Trophoblast cell (in vitro differentiated cells and primary cell): ENCODE results near the gene DDO.
"Not testable (repeated sequence)": the region's sequence is repeated elsewhere in the genome, so short reads cannot be mapped to it uniquely, and the experiment has no call there.

Experiments
- DNase-seq, 2 donors: peaks; one replicate each; pipeline ENCODE4 v3.0.0-alpha.2; 2016
- H2AFZ ChIP-seq: 2 replicates; pipeline ENCODE4 v1.6.1; 2013; ENCODE audit warnings: low read length, moderate library complexity, mild to moderate bottlenecking; ENCODE audit not compliant: insufficient read depth, poor library complexity
- H2AK5ac ChIP-seq: 2 replicates; pipeline ENCODE4 v1.6.1; 2013; ENCODE audit warnings: mild to moderate bottlenecking, low read length
- H2BK120ac ChIP-seq: 2 replicates; pipeline ENCODE4 v1.6.1; 2013; ENCODE audit warnings: low read length, mild to moderate bottlenecking, moderate library complexity; ENCODE audit not compliant: insufficient read depth, poor library complexity
- H2BK12ac ChIP-seq: 2 replicates; pipeline ENCODE4 v1.6.1; 2013; ENCODE audit warnings: mild to moderate bottlenecking, low read length, moderate library complexity
- H2BK5ac ChIP-seq: 2 replicates; pipeline ENCODE4 v1.6.1; 2013; ENCODE audit warnings: low read length, low read depth, moderate library complexity, mild to moderate bottlenecking; ENCODE audit not compliant: poor library complexity
- H3K14ac ChIP-seq: 2 replicates; pipeline ENCODE4 v1.6.1; 2013; ENCODE audit warnings: mild to moderate bottlenecking, low read length
- H3K18ac ChIP-seq: 2 replicates; pipeline ENCODE4 v1.6.1; 2013; ENCODE audit warnings: mild to moderate bottlenecking, low read length
- H3K23ac ChIP-seq: 2 replicates; pipeline ENCODE4 v1.6.1; 2013; ENCODE audit warnings: low read length
- H3K27ac ChIP-seq: 2 replicates; pipeline ENCODE4 v1.5.1; 2013; ENCODE audit warnings: low read depth, mild to moderate bottlenecking, inconsistent platforms, low read length, moderate library complexity
- H3K27me3 ChIP-seq: 2 replicates; pipeline ENCODE4 v1.6.1; 2013; ENCODE audit warnings: inconsistent platforms, mild to moderate bottlenecking, low read length, moderate library complexity; ENCODE audit not compliant: insufficient read depth
- H3K36me3 ChIP-seq, 2 experiments: 1 replicate in 1 of 2; 2 replicates in 1 of 2; pipeline ENCODE4 v1.6.1; 2013; ENCODE audit warnings: low read length in 2 of 2, mild to moderate bottlenecking in 2 of 2, moderate library complexity in 1 of 2; ENCODE audit not compliant: insufficient read depth in 2 of 2, control insufficient read depth in 1 of 2
- H3K4ac ChIP-seq: 2 replicates; pipeline ENCODE4 v1.6.1; 2013; ENCODE audit warnings: low read depth, mild to moderate bottlenecking, low read length, moderate library complexity
- H3K4me1 ChIP-seq, 2 experiments: 1 replicate in 1 of 2; 2 replicates in 1 of 2; pipeline ENCODE4 v1.6.1; 2013; ENCODE audit warnings: low read length in 2 of 2, mild to moderate bottlenecking in 2 of 2, moderate library complexity in 1 of 2; ENCODE audit not compliant: insufficient read depth in 2 of 2, control insufficient read depth in 1 of 2
- H3K4me2 ChIP-seq: 2 replicates; pipeline ENCODE4 v1.6.1; 2013; ENCODE audit warnings: inconsistent platforms, mild to moderate bottlenecking, low read length, moderate library complexity
- H3K4me3 ChIP-seq: 2 replicates; pipeline ENCODE4 v1.5.1; 2013; ENCODE audit warnings: mild to moderate bottlenecking, low read depth, low read length, inconsistent platforms
- H3K79me1 ChIP-seq: one replicate; pipeline ENCODE4 v1.6.1; 2013; ENCODE audit warnings: low read length
- H3K79me2 ChIP-seq: 2 replicates; pipeline ENCODE4 v1.6.1; 2013; ENCODE audit warnings: low read length, mild to moderate bottlenecking; ENCODE audit not compliant: control insufficient read depth, insufficient read depth, poor library complexity
- H3K9ac ChIP-seq: 2 replicates; pipeline ENCODE4 v1.6.1; 2013; ENCODE audit warnings: mild to moderate bottlenecking, low read length
- H3K9me3 ChIP-seq: 2 replicates; pipeline ENCODE4 v1.6.1; 2013; ENCODE audit warnings: low read depth, mild to moderate bottlenecking, control low read depth, inconsistent platforms, low read length; ENCODE audit not compliant: insufficient read depth
- H4K12ac ChIP-seq: 2 replicates; pipeline ENCODE4 v1.6.1; 2013; ENCODE audit warnings: low read depth, mild to moderate bottlenecking, low read length, moderate library complexity
- H4K8ac ChIP-seq: 2 replicates; pipeline ENCODE4 v1.6.1; 2013; ENCODE audit warnings: low read depth, mild to moderate bottlenecking, low read length, moderate library complexity
- H4K91ac ChIP-seq: one replicate; pipeline ENCODE4 v1.6.1; 2013; ENCODE audit warnings: low read depth, mild to moderate bottlenecking, low read length, moderate library complexity
- WGBS: extraction: QIAGEN DNeasy Blood & Tissue Kit; methylation state at CpG from one replicate; pipeline ENCODE4 v1.1.7; 2013; ENCODE audit warnings: missing lambda C conversion rate; ENCODE audit not compliant: insufficient read length, insufficient coverage; ENCODE audit errors: extremely low coverage; 5-methylcytosine and 5-hydroxymethylcytosine counted together

DDO gene

GRCh38 chr6:110350593-110350992, 64.8 kb downstream of the DDO start:
- H3K27me3 ChIP-seq, H3K23ac ChIP-seq, H2BK120ac ChIP-seq, H3K36me3 ChIP-seq, H3K4me3 ChIP-seq, H3K9me3 ChIP-seq, DNase-seq, H3K9ac ChIP-seq, H3K79me2 ChIP-seq, H2AK5ac ChIP-seq, H3K14ac ChIP-seq, H3K27ac ChIP-seq, H4K8ac ChIP-seq, H3K4me2 ChIP-seq, H2AFZ ChIP-seq, H2BK5ac ChIP-seq, H3K18ac ChIP-seq, H3K4ac ChIP-seq, H4K12ac ChIP-seq, H2BK12ac ChIP-seq: not testable (repeated sequence)
- WGBS = no CpG with 5 or more reads among the region's 7 CpGs
- Histone ChIP-seq H3K79me1 (peaks cover 20% of the 10 kb centered on the region), H3K4me1 (peaks cover 7 to 17% of the 10 kb centered on the region in 2 experiments), H4K91ac (peak overlapping the region; percentile 69)

GRCh38 chr6:110348961-110349690, 66.2 kb downstream of the DDO start:
- Histone ChIP-seq H3K27ac (no peak overlapping the region), H3K23ac (no peak overlapping the region), H2AK5ac (peak overlapping the region; percentile 34), H3K79me2 (no peaks in the 10 kb centered on the region), H4K8ac (peak overlapping the region; percentile 31), H3K9ac (no peak overlapping the region), H3K36me3 (no peaks in the 10 kb centered on the region), H3K4me3 (no peak overlapping the region), H3K27me3 (no peaks in the 10 kb centered on the region), H2BK120ac (peak overlapping the region; percentile 7), H2BK5ac (no peak overlapping the region), H3K4me2 (no peak overlapping the region), H3K9me3 (no peaks in the 10 kb centered on the region), H3K18ac (peak overlapping the region; percentile 82), H4K12ac (no peak overlapping the region), H3K4me1 (peaks cover 5 to 11% of the 10 kb centered on the region in 2 experiments), H3K4ac (no peak overlapping the region), H3K14ac (peak overlapping the region; percentile 66), H2AFZ (no peak overlapping the region), H2BK12ac (peak overlapping the region; percentile 42), H4K91ac (peak overlapping the region; percentile 41), H3K79me1 (peaks cover 14% of the 10 kb centered on the region)
- WGBS = no CpG with 5 or more reads among the region's 11 CpGs
- DNase-seq = no peak

- Histone ChIP-seq H3K27ac (no peak overlapping the region), H3K79me2 (peaks cover 5% of the 10 kb centered on the region), H3K9ac (no peak overlapping the region), H2AFZ (no peak overlapping the region), H4K12ac (no peak overlapping the region), H3K23ac (no peak overlapping the region), H3K4me2 (no peak overlapping the region), H2AK5ac (no peak overlapping the region), H3K9me3 (no peaks in the 10 kb centered on the region), H3K4ac (no peak overlapping the region), H3K27me3 (no peaks in the 10 kb centered on the region), H2BK12ac (no peak overlapping the region), H3K4me3 (no peak overlapping the region), H3K4me1 (peaks cover 12 to 24% of the 10 kb centered on the region in 2 experiments), H3K14ac (no peak overlapping the region), H3K79me1 (peaks cover 17% of the 10 kb centered on the region), H2BK5ac (no peak overlapping the region), H3K18ac (no peak overlapping the region), H4K91ac (no peak overlapping the region), H4K8ac (no peak overlapping the region), H3K36me3 (no peaks in the 10 kb centered on the region), H2BK120ac (no peak overlapping the region)
- DNase-seq = no peak
- no CpG with 5 or more reads among the region's 4 CpGs for WGBS
These were observed 70.3 kb downstream of the DDO start for GRCh38 chr6:110345025-110345424.

GRCh38 chr6:110342759-110343158, 72.6 kb downstream of the DDO start:
- Histone ChIP-seq H3K36me3 (no peaks in the 10 kb centered on the region), H3K9me3 (no peaks in the 10 kb centered on the region)
- WGBS = no CpG with 5 or more reads among the region's 3 CpGs

More at GRCh38 chr6:110342759-110343158, 72.6 kb downstream of the DDO start:
- no peak overlapping the region for H2AFZ ChIP-seq
- no peak overlapping the region for H3K9ac ChIP-seq
- no peak overlapping the region for H3K4me2 ChIP-seq
- H4K8ac ChIP-seq = no peak overlapping the region
- H2AK5ac ChIP-seq = no peak overlapping the region
- H3K4me3 ChIP-seq = no peak overlapping the region
- peaks cover 9 to 21% of the 10 kb centered on the region in 2 experiments for H3K4me1 ChIP-seq
- H3K14ac ChIP-seq = no peak overlapping the region
- no peak overlapping the region for H2BK5ac ChIP-seq
- H3K4ac ChIP-seq = no peak overlapping the region
- H3K23ac ChIP-seq = no peak overlapping the region
- H4K12ac ChIP-seq = no peak overlapping the region
- H3K27ac ChIP-seq = no peak overlapping the region
- H4K91ac ChIP-seq = no peak overlapping the region
- no peaks in the 10 kb centered on the region for H3K27me3 ChIP-seq
- peaks cover 17% of the 10 kb centered on the region for H3K79me1 ChIP-seq
- H2BK12ac ChIP-seq = no peak overlapping the region
- DNase-seq = no peak
- no peak overlapping the region for H2BK120ac ChIP-seq
- peaks cover 6% of the 10 kb centered on the region for H3K79me2 ChIP-seq
- H3K18ac ChIP-seq = no peak overlapping the region
